CD4-positive, alpha-beta T cell (primary cell): Measurements from ENCODE around the gene PLA2R1. TPM values are rescaled to one million over a fixed set of nuclear protein-coding genes. Genes with fewer than 3 reads are reported as not detected.
A peak's percentile ranks its signal among the peaks of the same experiment; 100 is the strongest.

Source experiments
- ATAC-seq: fragments of 200-7000 bp; cut with Tn5 transposase; one replicate; pipeline ENCODE4 v1.10.0; 2022; ENCODE audit warnings: mild to moderate bottlenecking; ENCODE audit not compliant: poor library complexity
- CTCF ChIA-PET: fragments of 350-600 bp; sonication (Branson Sonifier 250); formaldehyde crosslinking; loops from one replicate; lab custom pipeline; 2021; ENCODE audit warnings: antibody characterized with exemption, inconsistent platforms; lab: Charles Lee
- POLR2A ChIA-PET: fragments of 350-600 bp; sonication (Branson Sonifier 250); formaldehyde crosslinking; loops from one replicate; lab custom pipeline; 2021; ENCODE audit warnings: antibody characterized with exemption, inconsistent platforms; lab: Charles Lee
- DNase-seq, 14 experiments: peaks; one replicate each; pipeline ENCODE4 v3.0.0-alpha.2; 2013 to 2020; ENCODE audit warnings: mixed read lengths in 2 of 14
- H3K27ac ChIP-seq, 2 donors: one replicate each; pipeline versions ENCODE4 v1.5.1 to v1.7.0; 2013; ENCODE audit warnings: low read length in 2 of 2, low read depth in 1 of 2, mild to moderate bottlenecking in 1 of 2
- H3K27me3 ChIP-seq, 2 experiments: 1 replicate in 1 of 2; 2 replicates in 1 of 2; pipeline versions ENCODE4 v1.6.1 to v1.7.0; 2013; ENCODE audit warnings: low read length in 2 of 2, control low read depth in 1 of 2, mild to moderate bottlenecking in 1 of 2, moderate library complexity in 1 of 2; ENCODE audit not compliant: insufficient read depth in 2 of 2, control insufficient read depth in 1 of 2
- H3K36me3 ChIP-seq: one replicate; pipeline ENCODE4 v1.6.1; 2013; ENCODE audit warnings: low read length, control low read depth; ENCODE audit not compliant: insufficient read depth
- H3K4me1 ChIP-seq: one replicate; pipeline ENCODE4 v1.6.1; 2013; ENCODE audit warnings: low read length, control low read depth; ENCODE audit not compliant: insufficient read depth
- H3K4me3 ChIP-seq: one replicate; pipeline ENCODE4 v1.5.1; 2013; ENCODE audit warnings: mild to moderate bottlenecking, low read length, moderate library complexity
- H3K9me3 ChIP-seq, 2 experiments: 1 replicate in 1 of 2; 2 replicates in 1 of 2; pipeline versions ENCODE4 v1.6.1 to v1.7.0; 2013; ENCODE audit warnings: low read length in 2 of 2, mild to moderate bottlenecking in 2 of 2, control low read depth in 1 of 2, moderate library complexity in 1 of 2; ENCODE audit not compliant: control insufficient read depth in 1 of 2, insufficient read depth in 1 of 2
- H3K27ac Mint-ChIP-seq: one replicate; pipeline ENCODE4 v1.8.0; 2020; ENCODE audit warnings: mixed read lengths
- H3K27me3 Mint-ChIP-seq: one replicate; pipeline ENCODE4 v1.8.0; 2021; ENCODE audit warnings: mixed read lengths
- H3K36me3 Mint-ChIP-seq: one replicate; pipeline ENCODE4 v1.8.0; 2021; ENCODE audit warnings: low read depth, mixed read lengths
- H3K4me1 Mint-ChIP-seq: one replicate; pipeline ENCODE4 v1.8.0; 2021; ENCODE audit warnings: low read depth, mixed read lengths
- H3K4me3 Mint-ChIP-seq: one replicate; pipeline ENCODE4 v1.8.0; 2020; ENCODE audit warnings: mild to moderate bottlenecking, mixed read lengths
- H3K9me3 Mint-ChIP-seq: one replicate; pipeline ENCODE4 v1.8.0; 2020; ENCODE audit warnings: mixed read lengths
- CTCF ChIP-seq: fragments of 200-600 bp; IDR thresholded peaks from one replicate; pipeline ENCODE4 v1.8.0; 2022; ENCODE audit warnings: antibody characterized with exemption, mild to moderate bottlenecking
- intact Hi-C, 2 experiments: fragments of 100-400 bp; cut with DNase I in 1 of 2; cut with micrococcal nuclease in 1 of 2; formaldehyde crosslinking; loops; one replicate each; pipeline versions ENCODE4 v1.15.1 to v1.9.0; 2023 to 2025; cut with DNase I, micrococcal nuclease
- total RNA-seq, 174 experiments: library from RNA in 2 of 174; stranded (reverse) in 2 of 174; gene quantifications; one replicate each; pipeline ENCODE4 v1.2.3 and lab custom pipeline; 2021 to 2026

Gene PLA2R1
- total RNA-seq, 2 experiments from 2014 or later, result not detected

GRCh38 chr2:159904959-159905305, 157.5 kb downstream of the PLA2R1 start:
- intact Hi-C loops, result loop anchor here (5.0 to 10.0 kb wide), 4 partner anchors 188 to 1453 kb away; partner anchors contain the start of gene RBMS1 (in 1 of the 2)
- peak overlapping the region; percentile 93 for H3K27ac Mint-ChIP-seq

GRCh38 chr2:159904127-159904958, 158.1 kb downstream of the PLA2R1 start, which contains the start of gene LY75:
Gene LY75 (minus strand): TSS chr2:159904756.
- H3K9me3 Mint-ChIP-seq, result no peaks in the 10 kb centered on the region
- peak within 1 kb of the TSS; percentile 93 for H3K27ac Mint-ChIP-seq
- peaks cover 31% of the 10 kb centered on the region for H3K4me1 ChIP-seq
- H3K36me3 Mint-ChIP-seq, result peaks cover 22% of the 10 kb centered on the region
- ATAC-seq (peak; percentile 81), DNase-seq (peak; percentile 64 to 91 (median 80))
- peaks cover 15% of the 10 kb centered on the region for H3K36me3 ChIP-seq
- intact Hi-C loops, result loop anchor here (5.0 to 10.0 kb wide), 3 partner anchors 187 to 1250 kb away; partner anchors contain the start of gene RBMS1 (in 1 of the 2)
- H3K27me3 ChIP-seq, result no peaks in the 10 kb centered on the region
- H3K27me3 Mint-ChIP-seq, result no peaks in the 10 kb centered on the region
- H3K27ac ChIP-seq, result peak within 1 kb of the TSS; percentile 73 to 91
- peak within 1 kb of the TSS; percentile 99 for H3K4me3 Mint-ChIP-seq
- no peaks in the 10 kb centered on the region for H3K9me3 ChIP-seq
- TF ChIP-seq CTCF, result no peak
- ChIA-PET CTCF (no interaction called here), POLR2A (interaction anchor here (0.7 to 2.0 kb wide), 9 partner anchors 9 to 1448 kb away, joined by 3 to 17 read pairs (median 4); partner anchors contain the start of genes CCDC148, MARCHF7 and PKP4)
- peaks cover 39% of the 10 kb centered on the region for H3K4me1 Mint-ChIP-seq
- peak within 1 kb of the TSS; percentile 97 for H3K4me3 ChIP-seq

More at GRCh38 chr2:159904959-159905305, 157.5 kb downstream of the PLA2R1 start:
- Histone ChIP-seq H3K27me3 (no peaks in the 10 kb centered on the region), H3K4me3 (peak overlapping the region; percentile 97), H3K27ac (peak overlapping the region; percentile 11 to 73), H3K9me3 (no peaks in the 10 kb centered on the region), H3K36me3 (peaks cover 12% of the 10 kb centered on the region), H3K4me1 (peaks cover 31% of the 10 kb centered on the region)
- CTCF ChIA-PET, result no interaction called here
- Mint-ChIP-seq H3K4me3 (peak overlapping the region; percentile 99), H3K4me1 (peaks cover 34% of the 10 kb centered on the region), H3K9me3 (no peaks in the 10 kb centered on the region), H3K27me3 (no peaks in the 10 kb centered on the region), H3K36me3 (peaks cover 16% of the 10 kb centered on the region)
- no peak for TF ChIP-seq CTCF
- no peak for ATAC-seq
- POLR2A ChIA-PET, result interaction anchor here (0.9 to 2.0 kb wide), 7 partner anchors 10 to 1448 kb away, joined by 3 to 17 read pairs (median 4); partner anchors contain the start of genes CCDC148, MARCHF7 and PKP4
- no peak for DNase-seq

- H3K27me3 Mint-ChIP-seq, result no peaks in the 10 kb centered on the region
- Histone ChIP-seq H3K36me3 (peaks cover 23% of the 10 kb centered on the region), H3K27me3 (no peaks in the 10 kb centered on the region), H3K9me3 (no peaks in the 10 kb centered on the region), H3K4me3 (peak overlapping the region; percentile 97), H3K27ac (peak overlapping the region; percentile 73 to 91), H3K4me1 (peaks cover 31% of the 10 kb centered on the region)
- intact Hi-C loops, result loop anchor here (2.0 to 10.0 kb wide), 4 partner anchors 186 to 1251 kb away; partner anchors contain the start of genes RBMS1 (in 1 of the 2) and WDSUB1 (in 1 of the 2)
- peaks cover 28% of the 10 kb centered on the region for H3K36me3 Mint-ChIP-seq
- TF ChIP-seq CTCF, result no peak
- CTCF ChIA-PET, result no interaction called here
- H3K27ac Mint-ChIP-seq, result peak overlapping the region; percentile 93
- POLR2A ChIA-PET, result interaction anchor here (0.7 to 2.0 kb wide), 7 partner anchors 9 to 616 kb away, joined by 3 to 17 read pairs (median 4); partner anchors contain the start of gene MARCHF7
- DNase-seq (peak; percentile 47 to 85 (median 58)), ATAC-seq (peak; percentile 69)
- H3K4me3 Mint-ChIP-seq, result peak overlapping the region; percentile 99
- peaks cover 44% of the 10 kb centered on the region for H3K4me1 Mint-ChIP-seq
- no peaks in the 10 kb centered on the region for H3K9me3 Mint-ChIP-seq
Observed at GRCh38 chr2:159903443-159904126, 158.8 kb downstream of the PLA2R1 start.
